GM12878 (cell line): ENCODE results near the gene LGALS8.

Experiments used
- CHD2 ChIP-seq: IDR thresholded peaks from 2 replicates; pipeline ENCODE4 v1.6.1; 2011; ENCODE audit warnings: low read depth, low read length, improper control_type of control experiment, borderline replicate concordance
- EZH2 ChIP-seq: IDR thresholded peaks from 2 replicates; pipeline ENCODE4 v1.6.1; 2012; ENCODE audit warnings: low read depth, mild to moderate bottlenecking, control low read depth, inconsistent platforms, low read length, borderline replicate concordance; ENCODE audit not compliant: control insufficient read depth
- MEF2A ChIP-seq: IDR thresholded peaks from 2 replicates; pipeline ENCODE4 v1.6.1; 2011; ENCODE audit warnings: low read depth, mild to moderate bottlenecking, low read length, moderate library complexity; ENCODE audit not compliant: insufficient read depth
- POLR2A ChIP-seq: IDR thresholded peaks from 2 replicates; pipeline ENCODE4 v1.6.1; 2011; ENCODE audit warnings: low read depth, mild to moderate bottlenecking, low read length
- POLR2AphosphoS2 ChIP-seq: IDR thresholded peaks from 2 replicates; pipeline ENCODE4 v1.6.1; 2011; ENCODE audit warnings: low read depth, mild to moderate bottlenecking, low read length, improper control_type of control experiment, moderate library complexity
- POLR2AphosphoS5 ChIP-seq: IDR thresholded peaks from 2 replicates; pipeline ENCODE4 v1.6.1; 2011; ENCODE audit warnings: mild to moderate bottlenecking, low read length, inconsistent platforms
- RFX5 ChIP-seq: IDR thresholded peaks from 2 replicates; pipeline ENCODE4 v1.6.1; 2011; ENCODE audit warnings: low read depth, low read length, improper control_type of control experiment
- SKIL ChIP-seq: fragments of 450-650 bp; IDR thresholded peaks from 2 replicates; pipeline ENCODE4 v1.6.1; 2017; ENCODE audit warnings: mild to moderate bottlenecking, low read depth, inconsistent platforms; ENCODE audit not compliant: poor library complexity, severe bottlenecking
- SMAD1 ChIP-seq: fragments of 450-650 bp; IDR thresholded peaks from 2 replicates; pipeline ENCODE4 v1.6.1; 2018; ENCODE audit warnings: mild to moderate bottlenecking, low read depth; ENCODE audit not compliant: partially characterized antibody
- SMC3 ChIP-seq: IDR thresholded peaks from 2 replicates; pipeline ENCODE4 v1.6.1; 2011; ENCODE audit warnings: low read length, improper control_type of control experiment, borderline replicate concordance
- SRF ChIP-seq, 2 experiments: IDR thresholded peaks; 2 replicates each; pipeline ENCODE4 v1.6.1; 2011; ENCODE audit warnings: low read depth in 2 of 2, low read length in 2 of 2, mild to moderate bottlenecking in 1 of 2, moderate library complexity in 1 of 2
- SUZ12 ChIP-seq: fragments of 200-600 bp; sonication (generic); IDR thresholded peaks from one replicate; pipeline ENCODE4 v1.6.1; 2018; ENCODE audit warnings: antibody characterized with exemption, mild to moderate bottlenecking; ENCODE audit not compliant: unreplicated experiment
- TF ChIP-seq, protein P1 (sequence below), 3 experiments: IDR thresholded peaks in 2 of 3; conservative IDR thresholded peaks in 1 of 3; 2 replicates each; pipeline ENCODE4 v1.5.1; 2011; ENCODE audit warnings: low read depth in 3 of 3, low read length in 3 of 3, mild to moderate bottlenecking in 3 of 3, control low read depth in 2 of 3, moderate library complexity in 2 of 3, inconsistent platforms in 1 of 3, mixed read lengths in 1 of 3; ENCODE audit not compliant: control insufficient read depth in 2 of 3, insufficient read depth in 1 of 3; ENCODE audit errors: extremely low read depth in 1 of 3
- TF ChIP-seq, protein P2 (sequence below): IDR thresholded peaks from 2 replicates; pipeline ENCODE4 v1.6.1; 2011; ENCODE audit warnings: low read depth, mild to moderate bottlenecking, low read length, moderate library complexity, borderline replicate concordance; ENCODE audit errors: extremely low read depth

GRCh38 chr1:236495467-236496112 is 28.2 kb upstream of the LGALS8 start:
- TF ChIP-seq SKIL (no peak), SMC3 (no peak), POLR2AphosphoS2 (no peak), POLR2AphosphoS5 (no peak), SMAD1 (no peak), POLR2A (no peak), SRF (IDR thresholded peaks at IDR 0.05; ENCODE audit: low read depth in 2 of 2, low read length in 2 of 2) (no peak), MEF2A (no peak), EZH2 (no peak), SUZ12 (no peak), CHD2 (no peak), RFX5 (no peak)
- TF ChIP-seq, protein P1, sequence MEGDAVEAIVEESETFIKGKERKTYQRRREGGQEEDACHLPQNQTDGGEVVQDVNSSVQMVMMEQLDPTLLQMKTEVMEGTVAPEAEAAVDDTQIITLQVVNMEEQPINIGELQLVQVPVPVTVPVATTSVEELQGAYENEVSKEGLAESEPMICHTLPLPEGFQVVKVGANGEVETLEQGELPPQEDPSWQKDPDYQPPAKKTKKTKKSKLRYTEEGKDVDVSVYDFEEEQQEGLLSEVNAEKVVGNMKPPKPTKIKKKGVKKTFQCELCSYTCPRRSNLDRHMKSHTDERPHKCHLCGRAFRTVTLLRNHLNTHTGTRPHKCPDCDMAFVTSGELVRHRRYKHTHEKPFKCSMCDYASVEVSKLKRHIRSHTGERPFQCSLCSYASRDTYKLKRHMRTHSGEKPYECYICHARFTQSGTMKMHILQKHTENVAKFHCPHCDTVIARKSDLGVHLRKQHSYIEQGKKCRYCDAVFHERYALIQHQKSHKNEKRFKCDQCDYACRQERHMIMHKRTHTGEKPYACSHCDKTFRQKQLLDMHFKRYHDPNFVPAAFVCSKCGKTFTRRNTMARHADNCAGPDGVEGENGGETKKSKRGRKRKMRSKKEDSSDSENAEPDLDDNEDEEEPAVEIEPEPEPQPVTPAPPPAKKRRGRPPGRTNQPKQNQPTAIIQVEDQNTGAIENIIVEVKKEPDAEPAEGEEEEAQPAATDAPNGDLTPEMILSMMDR (IDR thresholded peaks at IDR 0.05 in 2 of 3, conservative IDR thresholded peaks at IDR 0.05 in 1 of 3; ENCODE audit: control insufficient read depth in 2 of 3, extremely low read depth in 1 of 3, insufficient read depth in 1 of 3, low read depth in 3 of 3, low read length in 3 of 3): no peak
- TF ChIP-seq, protein P2, sequence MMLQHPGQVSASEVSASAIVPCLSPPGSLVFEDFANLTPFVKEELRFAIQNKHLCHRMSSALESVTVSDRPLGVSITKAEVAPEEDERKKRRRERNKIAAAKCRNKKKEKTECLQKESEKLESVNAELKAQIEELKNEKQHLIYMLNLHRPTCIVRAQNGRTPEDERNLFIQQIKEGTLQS: no peak
